ENCODE results near the gene TMUB2.

The TMUB2 gene

DNA sequence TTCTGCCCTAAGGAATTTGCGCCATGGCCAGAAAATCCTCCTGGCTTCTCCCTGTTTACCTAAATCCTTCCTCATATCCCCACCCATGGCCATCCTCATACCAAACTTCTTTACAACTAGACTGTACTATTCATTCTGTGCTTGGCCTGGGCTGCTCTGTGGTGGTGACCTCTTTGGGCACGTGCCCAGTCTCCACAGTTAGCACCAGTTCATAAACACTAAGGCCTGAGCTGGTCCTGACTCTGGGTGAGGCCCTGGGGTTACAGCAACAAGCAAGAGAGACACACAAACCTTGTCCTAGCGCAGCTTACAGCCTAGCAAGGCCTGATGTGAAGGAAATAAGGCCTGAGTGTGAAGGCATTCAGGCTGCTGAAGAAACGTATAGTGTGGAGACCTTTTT is 16.0 kb downstream of the TMUB2 start:
- no peak for DNase-seq (ENCODE audit: low spot score)

DNA sequence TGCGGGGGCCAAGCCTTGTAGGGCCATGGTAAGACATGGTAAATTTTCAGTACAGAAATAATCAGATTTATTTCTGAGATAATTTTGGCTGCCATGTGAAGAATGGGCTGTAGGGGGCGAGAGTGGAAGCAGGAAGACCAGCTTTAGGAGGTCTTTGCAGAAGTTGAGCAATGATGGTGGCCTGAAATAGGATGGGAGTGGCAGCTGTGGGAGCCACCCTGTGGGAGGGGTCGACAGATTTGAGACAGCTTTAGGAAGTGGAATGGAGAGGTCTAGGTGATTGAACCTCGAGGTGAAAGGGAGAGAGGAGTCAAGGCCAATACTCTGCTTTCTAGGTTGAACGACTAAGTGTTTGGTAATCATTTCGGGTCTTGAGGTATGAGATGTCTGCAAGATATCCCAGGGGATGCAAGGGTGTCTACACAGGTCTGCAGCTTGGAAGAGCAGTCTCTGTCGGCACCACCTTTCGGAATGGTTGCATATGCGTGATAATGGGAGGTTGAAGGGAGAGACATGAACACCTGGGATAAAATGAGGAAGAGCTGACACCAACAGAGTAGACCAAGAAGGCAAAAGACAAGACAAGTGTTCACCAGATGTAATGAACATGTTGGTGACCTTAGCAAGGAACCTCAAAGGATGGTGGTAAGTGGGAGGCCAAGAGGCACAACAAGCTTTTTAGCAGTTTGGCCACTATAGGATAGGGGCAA is 17.1 kb downstream of the TMUB2 start:
- DNase-seq (ENCODE audit: low spot score) = peak; percentile 64

DNA sequence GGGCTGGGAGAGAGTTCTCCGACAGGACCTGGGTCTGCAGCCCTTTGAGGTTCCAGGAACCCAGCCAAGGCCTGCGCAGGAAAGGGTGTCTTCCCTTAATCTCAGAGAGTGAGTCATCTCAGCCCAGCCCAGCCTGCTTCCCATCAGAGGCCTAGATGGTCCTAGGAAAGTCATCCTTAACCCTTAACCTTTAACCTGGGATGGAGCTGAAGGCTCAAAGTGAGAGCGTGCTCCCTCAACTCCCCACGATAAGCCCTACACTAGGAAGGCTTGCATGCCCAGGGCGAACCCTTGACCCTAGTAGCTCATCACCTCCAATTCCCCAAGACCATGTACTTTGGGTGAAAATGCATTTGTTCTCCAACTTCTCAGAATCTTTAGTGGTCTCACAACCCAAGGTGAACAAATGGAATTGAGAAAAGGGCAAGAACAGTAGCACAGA is 17.7 kb downstream of the TMUB2 start:
- no peak for DNase-seq (ENCODE audit: low spot score)

DNA sequence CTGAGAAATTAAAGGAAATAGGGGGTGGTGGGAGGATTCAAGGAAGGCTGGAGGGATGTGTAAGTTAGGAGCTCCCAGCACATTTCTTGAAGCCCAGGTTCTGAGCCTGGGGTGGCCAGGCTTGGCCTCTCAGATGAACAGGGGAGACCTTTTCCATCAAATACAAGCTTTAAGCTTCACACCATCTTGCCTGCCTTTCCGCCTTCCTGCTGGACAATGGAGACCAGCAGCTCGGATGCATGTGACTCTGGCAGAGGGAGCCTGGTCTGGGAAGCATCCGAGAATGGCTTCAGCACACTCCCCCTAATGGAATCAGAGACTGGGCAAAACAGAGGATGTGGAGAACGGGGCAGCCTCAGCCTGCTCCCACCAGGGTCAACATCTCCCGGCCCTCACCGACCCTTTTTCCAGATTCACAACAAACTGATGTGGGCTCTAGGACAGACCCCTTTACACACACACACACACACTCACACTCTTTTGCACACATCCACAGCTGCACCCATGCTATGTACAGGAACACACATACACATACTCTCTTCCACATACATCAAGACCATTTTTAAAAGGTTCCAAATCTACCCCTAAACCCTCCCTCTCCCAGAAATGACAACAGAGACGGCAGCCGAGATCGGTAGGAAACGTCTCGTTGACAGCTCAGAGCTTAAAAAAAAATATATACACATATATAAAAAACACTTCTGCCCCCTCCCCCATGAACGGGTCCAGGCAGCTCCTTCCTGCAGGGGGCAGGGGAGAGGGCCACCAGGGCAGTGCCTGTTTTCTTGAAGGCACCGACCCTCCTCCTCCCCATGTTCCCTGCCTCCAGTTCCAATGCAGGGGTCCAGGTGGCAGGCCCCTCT is 19.4 kb downstream of the TMUB2 start:
- DNase-seq (ENCODE audit: low spot score) = no peak

DNA sequence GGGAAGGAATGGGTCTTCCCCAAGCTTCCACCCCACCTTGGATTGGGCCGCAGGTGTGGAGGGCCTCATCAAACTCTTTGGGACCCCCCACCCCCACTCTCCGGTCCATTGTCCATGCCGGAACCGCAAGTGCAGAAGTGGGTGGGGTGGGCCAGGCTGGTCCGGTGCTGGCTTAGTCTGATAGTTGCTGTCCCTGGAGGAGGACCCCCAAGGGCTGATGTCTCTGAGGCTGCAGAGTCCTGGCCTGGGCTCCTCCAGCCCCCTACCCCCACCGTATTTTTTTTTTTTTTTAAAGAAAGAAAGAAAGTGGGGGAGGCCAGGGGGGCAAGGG is 20.0 kb downstream of the TMUB2 start:
- DNase-seq (ENCODE audit: low spot score) = no peak

DNA sequence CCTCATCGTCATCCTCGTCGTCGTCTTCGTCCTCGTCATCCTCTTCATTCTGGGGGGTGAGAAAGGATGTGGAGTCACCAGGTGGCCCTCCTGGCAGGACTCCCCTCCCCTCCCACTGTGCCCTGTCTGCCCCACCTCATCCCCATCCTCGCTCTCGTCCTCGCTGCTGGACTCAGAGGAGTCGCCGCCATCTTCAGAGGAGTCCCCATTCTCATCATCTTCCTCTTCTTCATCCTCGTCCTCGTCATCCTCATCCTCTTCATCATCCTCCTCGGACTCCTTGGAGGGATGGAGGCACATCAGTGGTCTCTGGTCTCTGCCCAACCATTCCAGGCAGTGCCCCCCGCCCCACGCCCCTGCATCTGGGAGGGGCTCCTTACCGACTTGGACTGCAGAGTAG is 20.5 kb downstream of the TMUB2 start:
- DNase-seq (ENCODE audit: low spot score) = no peak

DNA sequence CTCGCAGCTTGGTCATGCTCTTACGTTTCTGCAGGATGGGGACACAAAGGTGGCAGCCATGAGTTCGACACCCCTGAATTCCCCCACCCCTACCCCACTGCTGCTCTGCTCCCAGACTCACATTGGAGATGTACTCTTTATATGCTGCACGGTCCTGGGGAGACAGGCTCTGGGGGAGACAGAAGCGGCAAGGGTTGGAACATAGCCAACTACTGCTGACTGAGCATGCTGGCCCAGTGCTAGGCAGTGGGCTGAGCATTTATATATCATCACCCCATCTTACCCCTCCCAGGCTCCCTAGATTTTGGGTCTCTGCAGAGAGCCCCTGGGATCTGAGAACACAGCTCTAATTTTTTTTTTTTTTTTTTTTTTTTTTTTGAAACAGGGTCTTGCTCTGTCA is 21.0 kb downstream of the TMUB2 start:
- DNase-seq (ENCODE audit: low spot score) = no peak

DNA sequence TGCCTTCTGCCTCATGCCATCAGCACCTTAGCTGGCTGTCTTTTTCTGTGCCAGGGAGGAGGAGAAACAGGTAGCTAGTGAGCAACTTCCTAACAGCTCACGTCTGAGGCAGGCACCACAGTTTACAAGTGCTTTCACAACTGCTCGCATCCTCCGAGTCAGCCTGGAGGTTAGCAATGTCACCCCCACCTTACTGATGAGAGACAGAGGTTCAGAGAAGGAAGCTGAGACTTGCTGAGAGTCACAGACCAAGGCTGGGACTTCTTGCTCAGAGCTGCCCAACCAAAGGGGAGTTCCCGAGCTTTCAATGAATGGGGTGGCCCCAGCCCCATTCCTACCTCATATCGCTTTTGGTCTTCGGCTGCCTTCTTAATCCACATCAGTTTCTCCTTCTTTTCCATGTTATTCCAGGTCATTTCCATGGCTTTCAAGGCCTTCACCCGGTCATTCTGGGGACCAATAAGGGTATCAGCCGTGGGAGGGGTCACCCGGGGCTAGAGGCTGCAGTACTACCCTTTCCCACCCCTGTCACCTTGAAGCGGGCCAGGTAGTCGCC is 23.1 kb downstream of the TMUB2 start:
- no peak for DNase-seq (ENCODE audit: low spot score)

DNA sequence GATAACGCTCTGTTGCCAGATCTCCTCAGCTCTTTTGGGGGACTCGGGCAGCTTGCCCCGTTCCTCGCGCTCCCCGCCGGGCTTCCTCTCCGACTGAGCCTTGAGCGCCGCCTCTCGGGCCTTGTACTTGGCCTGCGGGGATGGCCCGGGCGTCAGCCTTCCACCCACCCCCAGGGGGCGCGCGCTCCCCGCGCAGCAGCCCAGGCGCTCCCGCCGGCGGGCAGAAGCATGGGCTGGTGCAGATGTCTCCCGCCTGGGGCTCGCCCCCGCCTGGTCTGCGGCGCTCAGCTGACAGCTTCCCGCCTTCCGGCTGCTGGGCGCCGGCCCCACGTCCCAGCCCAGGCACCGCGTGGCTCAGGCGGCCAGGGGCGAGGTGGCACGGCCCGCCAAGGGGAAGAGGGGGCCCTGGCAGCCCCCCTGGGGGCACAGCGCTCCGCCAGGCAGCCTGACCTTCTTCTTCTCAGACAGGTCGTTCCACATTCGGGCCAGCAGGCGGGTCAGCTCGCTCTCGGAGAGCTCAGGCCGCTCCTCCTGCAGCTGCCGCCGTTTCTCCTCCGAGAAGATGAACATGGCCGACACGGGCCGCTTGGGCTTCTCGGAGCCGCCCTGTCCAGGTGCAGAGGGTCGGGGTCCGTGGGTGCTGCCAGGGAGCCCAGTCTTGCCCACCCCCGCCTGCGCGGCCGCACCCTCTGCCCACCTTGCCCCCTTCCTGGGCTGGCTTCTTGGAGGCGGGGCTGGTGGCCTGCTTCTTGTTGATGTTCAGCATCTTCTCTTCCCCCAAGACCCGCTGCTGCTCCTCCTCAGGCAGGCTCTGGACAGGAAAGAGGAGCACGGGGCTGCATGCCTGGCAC is 23.8 kb downstream of the TMUB2 start:
- DNase-seq (ENCODE audit: low spot score) = peak; percentile 97

DNA sequence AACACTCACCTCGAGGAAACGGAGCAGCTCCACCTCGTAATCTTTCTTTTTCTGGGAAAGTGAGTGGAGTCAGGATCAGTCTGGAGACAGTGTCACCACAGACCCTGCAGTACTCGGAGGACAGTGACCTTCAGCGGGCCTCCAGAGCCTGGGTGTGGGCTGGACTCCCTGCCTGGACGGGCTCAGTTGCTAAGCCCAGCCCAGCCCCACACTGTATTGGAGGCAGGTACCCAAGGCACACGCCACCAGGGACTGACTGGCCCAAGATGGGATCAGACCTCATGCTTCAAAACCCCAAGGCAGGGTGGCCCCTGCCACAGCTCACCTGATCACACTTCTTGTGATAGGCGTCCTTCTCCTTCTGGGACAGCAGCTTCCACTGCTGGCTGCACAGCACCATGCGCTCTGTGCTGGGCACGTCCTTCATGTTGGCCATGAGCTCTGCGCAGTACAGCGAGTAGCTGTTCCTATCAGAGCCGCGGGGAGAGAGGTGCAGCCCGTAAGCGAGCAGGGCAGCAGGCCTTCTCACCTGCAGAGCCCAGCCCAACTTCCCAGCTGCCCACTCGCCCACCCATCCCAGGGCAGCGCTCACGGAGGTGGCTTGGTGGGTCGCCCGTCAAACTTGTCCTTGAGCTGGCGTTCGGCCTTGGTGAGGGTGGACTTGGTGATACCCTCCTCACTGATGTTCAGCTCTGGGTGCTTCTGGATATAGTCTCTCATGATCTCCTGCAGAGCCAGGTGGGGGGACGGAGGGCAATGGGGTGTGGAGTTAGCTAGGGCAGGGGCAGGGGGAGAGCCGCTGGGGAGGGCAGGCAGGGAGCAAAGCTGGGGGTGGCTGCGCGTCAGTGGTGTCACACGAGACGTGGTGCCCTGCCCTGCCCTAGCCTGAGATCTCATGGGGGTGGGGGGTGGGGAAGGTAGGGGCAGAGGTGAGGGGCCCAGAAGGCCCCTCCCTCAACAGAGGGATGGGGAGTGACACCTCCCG is 24.8 kb downstream of the TMUB2 start:
- no peak for DNase-seq (ENCODE audit: low spot score)

DNA sequence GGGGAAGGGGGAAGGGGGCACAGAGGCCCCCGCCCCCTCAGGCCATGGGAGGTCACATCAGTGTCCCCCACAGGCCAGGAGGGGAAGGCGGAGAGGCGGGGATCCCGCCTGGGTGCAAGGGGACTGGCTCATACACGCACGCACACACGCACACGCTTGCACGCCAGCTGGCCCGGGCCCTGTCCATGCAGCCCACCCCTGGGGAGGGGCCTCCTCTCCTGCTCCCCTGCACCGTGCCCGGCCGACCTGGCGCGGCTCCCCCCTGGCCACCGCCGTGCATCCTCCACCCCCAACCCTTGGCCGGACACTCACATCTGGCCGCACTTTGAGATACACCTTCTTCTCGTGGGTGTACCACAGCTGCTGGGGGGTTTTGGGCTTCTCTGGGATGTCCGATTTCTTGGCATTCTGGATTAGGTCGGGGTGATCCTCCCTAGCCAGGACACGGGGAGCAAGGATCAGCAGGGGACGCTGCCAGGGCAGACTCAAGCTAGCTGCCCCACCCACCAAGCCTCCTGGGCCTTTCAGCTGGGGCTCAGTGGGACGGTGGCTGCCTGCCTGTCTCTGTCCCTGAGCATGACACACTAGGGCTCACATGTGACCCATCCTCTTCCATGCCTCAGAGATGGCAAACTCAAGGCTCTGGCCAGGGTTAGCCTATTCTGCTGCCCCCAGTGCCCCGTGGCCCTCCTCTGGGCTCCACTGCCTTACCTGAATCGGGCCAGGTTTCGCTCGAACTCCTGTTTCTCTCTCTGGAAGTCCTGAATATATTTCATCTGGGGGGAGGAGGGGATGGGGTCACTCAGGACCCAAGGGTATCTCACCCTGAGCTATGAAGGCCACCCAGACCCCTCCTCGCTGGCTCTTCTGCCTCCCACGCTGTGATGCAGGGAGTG is 26.0 kb downstream of the TMUB2 start:
- DNase-seq (ENCODE audit: low spot score) = no peak

DNA sequence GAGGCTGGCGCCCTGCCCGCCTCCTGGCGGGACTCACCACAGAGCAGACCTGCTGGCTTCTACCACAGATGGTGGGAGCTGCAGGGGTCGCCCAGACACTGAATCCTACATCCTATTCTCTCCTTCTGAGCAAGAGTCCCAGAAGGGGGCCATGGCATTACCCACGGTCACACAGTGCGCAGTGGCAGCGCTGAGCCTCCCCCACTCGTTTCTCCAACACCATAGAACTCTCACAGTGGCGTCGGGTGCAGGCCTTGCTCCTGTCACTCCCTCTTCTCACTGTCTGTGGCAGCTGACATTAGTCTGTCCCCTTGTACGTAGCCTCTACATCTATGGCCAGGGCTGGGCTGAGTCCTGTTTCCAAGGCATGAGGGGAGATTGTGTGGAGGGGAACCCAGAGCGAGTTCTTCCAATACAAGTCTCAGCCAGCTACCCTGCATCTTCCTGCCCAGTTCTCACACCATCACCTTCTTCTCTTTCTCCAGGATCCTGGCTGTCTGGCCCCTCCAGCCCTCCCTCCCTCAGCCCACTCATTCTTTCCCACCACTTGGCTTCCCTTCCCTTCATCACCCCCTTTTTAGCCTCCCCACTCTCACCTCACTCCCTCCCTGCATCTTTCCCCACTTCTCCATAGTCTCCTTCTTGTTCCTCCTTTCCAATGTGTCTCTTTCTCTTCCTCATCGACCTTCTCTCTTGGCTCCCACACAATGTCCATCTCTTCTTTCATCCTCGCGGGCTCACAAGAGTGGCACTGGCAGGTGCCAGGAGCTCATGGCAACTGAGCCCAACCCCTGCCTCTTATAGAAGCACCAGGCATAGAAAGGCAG is 26.8 kb downstream of the TMUB2 start:
- no peak for DNase-seq (ENCODE audit: low spot score)

DNA sequence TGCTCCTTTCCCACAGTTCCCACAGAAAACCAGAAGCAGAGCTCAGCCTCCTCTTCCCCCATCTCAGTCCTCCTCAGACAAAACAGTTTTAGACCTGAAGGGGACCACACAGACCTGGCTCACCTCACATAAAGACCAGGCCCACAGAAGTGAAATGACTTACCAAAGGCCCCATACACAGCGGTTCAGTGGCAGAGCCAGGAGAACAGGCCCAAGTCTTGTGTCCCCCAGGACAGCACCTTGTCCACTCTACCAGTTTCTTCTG is 27.4 kb downstream of the TMUB2 start:
- no peak for DNase-seq (ENCODE audit: low spot score)

DNA sequence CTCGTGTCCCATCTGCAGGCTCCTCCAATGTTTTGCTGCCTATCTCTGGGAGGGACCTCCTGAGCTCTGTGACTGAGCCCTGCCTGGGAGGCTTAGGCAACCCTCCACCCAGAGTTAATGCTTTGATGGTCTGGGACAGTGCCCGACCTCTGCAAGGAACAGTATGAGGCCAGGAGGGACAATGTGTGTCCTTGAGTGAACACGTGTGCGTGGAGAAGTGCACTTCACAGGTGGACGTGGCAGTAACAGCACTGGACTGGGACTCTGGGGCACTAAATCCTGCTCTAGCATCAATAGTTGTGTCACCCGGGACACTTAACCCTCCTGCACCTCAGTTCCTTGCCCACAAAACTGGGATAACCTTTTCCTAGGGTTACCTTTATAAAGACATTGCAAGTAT is 28.1 kb downstream of the TMUB2 start:
- DNase-seq (ENCODE audit: low spot score) = no peak

DNA sequence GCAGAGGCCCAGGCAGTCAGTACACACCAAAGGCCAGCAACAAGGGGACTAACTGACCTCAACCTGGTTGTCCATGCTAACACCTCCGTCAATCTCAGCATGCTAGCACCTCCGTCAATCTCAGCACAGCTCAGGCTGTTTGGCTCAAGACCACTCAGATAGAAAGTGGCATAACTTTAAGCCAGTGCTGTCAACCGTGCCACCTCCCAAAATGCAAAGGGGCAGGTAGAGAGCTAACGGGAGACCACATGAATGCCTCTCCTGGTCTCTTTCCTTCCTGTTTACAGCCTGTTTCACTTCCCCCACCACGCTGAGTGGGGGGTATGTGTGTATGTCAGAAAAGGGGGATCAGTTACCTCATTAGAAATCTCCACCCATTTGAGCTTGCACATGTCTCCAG is 29.4 kb downstream of the TMUB2 start:
- no peak for DNase-seq (ENCODE audit: low spot score)

DNA sequence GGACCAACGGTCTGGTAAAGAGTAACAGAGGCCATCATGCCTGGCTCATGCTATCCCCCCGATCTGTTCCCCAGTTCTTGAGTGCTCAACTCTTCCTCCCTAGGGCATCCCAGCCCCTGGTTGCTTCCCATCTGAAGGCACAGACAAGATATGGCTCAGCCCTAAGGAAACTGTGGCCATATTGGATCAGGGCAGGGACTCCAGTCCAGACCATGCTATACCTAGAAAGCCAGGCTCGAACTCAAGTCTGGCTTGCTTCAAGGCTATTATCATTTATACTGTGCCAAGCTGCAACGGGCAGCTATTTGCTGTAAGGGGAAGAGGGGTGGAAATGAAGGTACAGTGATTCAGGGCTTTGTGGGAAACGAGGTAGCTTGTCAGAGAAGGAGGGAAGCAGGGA is 29.9 kb downstream of the TMUB2 start:
- DNase-seq (ENCODE audit: low spot score) = no peak

DNA sequence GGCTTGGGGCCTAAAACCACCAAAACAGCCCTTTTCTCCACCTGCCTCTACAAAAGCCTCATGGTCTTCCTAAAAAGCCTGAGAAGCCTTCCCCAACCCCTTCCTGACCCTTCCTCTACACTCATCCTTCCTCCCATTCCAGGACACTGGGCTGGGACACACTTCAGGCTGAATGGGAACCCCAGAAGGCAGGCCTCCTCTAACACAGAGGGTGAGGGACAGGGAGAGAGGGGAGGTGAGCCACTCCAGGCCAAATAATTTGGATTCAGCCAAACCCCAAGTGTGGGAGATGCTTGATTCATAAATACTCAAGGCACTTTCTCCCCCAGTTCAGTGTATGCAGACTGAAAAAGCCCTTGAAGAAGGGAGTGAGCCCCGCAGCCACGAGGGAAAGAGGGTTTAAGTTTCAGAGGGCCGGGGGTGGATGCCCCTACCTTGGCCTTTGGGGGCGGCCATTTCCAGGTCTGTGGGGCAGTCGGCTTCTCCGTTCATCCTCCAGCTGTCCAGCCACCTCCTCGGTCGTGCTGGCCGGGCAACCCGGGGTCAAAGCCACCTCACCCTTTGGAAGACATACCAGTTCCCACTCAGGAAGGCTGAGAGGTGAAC is 31.1 kb downstream of the TMUB2 start:
- DNase-seq (ENCODE audit: low spot score) = no peak

DNA sequence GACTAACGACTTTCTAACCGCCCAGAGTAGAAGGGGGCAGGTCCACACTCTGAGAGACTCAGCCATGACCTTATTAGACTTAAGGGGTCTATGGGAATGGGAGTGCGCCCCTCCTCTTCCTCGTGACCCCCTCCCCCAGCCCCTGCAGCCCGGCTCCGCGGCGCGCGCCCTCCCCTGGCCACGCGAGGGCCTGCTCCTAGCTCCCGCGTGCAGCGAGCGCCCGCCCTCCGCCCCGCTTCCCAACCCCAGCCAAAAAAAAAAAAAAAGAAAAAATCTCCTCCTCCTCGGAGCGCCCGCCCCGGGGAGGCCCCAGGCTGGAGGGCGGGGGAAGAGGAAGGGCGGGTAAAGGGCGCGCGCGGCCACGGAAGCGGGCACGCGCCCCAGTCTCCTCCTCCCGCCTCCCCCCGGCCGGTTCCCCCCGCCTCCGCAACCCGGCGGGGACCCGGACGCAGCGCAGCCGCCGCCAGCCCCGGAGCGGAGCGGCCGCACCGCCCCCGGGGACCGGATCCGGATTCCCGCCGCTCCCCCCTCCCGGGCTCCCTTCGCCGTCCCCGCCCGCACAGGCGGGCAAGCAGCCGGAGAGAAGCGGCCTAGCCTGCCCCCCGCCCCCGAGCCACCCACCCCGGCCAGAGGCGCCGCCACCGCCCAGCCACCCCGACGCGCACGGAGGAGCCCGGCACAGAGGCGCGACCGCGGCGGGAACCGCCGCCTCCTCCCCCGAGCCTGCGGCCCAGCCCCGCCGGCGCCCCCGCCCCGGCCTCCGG is 31.8 kb downstream of the TMUB2 start:
- DNase-seq (ENCODE audit: low spot score) = peak; percentile 86
